K562 (cell line): ENCODE results near the gene NFATC2. TPM values are rescaled to one million over a fixed set of nuclear protein-coding genes. Genes with fewer than 3 reads are reported as not detected.
"Not testable (repeated sequence)": the region's sequence is repeated elsewhere in the genome, so short reads cannot be mapped to it uniquely, and the experiment has no call there.

Source experiments
- ATAC-seq: fragments of 200-7000 bp; cut with Tn5 transposase; 3 replicates; pipeline ENCODE4 v1.9.1; 2020; ENCODE audit warnings: moderate library complexity
- BruUV-seq: library from RNA; stranded (reverse); fragments of 400-500 nt; replicated peaks from 2 replicates; lab custom pipeline; 2021; lab: Mats Ljungman, UMichigan
- CTCF ChIA-PET: fragments of 300-600 bp; formaldehyde crosslinking; extraction: SDS; loops from one replicate; lab custom pipeline; 2021; ENCODE audit warnings: low intra/inter-chr PET ratio; lab: Yijun Ruan, JAX
- POLR2A ChIA-PET: fragments of 300-600, 350-650 bp; sonication (Branson Sonifier 250); formaldehyde crosslinking; extraction: SDS; loops from one replicate; lab custom pipeline; 2021; ENCODE audit warnings: antibody characterized with exemption, inconsistent platforms; lab: Yijun Ruan, JAX
- DNase-seq, 4 experiments: peaks; one replicate each; pipeline versions ENCODE4 v3.0.0 to v3.0.0-alpha.2; 2011 to 2018; ENCODE audit warnings: low spot score in 3 of 4, mixed read lengths in 3 of 4; ENCODE audit errors: extremely low read depth in 1 of 4
- FAIRE-seq: peaks from 2 replicates; lab custom pipeline; 2011; peaks lifted over from hg19 to GRCh38; lab: Jason Lieb, UNC
- H2AFZ ChIP-seq: 2 replicates; pipeline ENCODE4 v1.6.0; 2011; ENCODE audit warnings: low read depth, low read length, control low read depth, inconsistent platforms
- H3K27ac ChIP-seq: fragments of 200-600 bp; 3 replicates; pipeline ENCODE4 v1.8.0; 2011; ENCODE audit warnings: low read depth, mild to moderate bottlenecking, control low read depth, inconsistent platforms, low read length, moderate library complexity, mixed read lengths; ENCODE audit errors: extremely low read depth
- H3K27me3 ChIP-seq, 2 experiments: fragments of 300-600 bp in 1 of 2; 2 replicates in 1 of 2; 3 replicates in 1 of 2; pipeline versions ENCODE4 v1.6.0 to v1.8.0; 2011; ENCODE audit warnings: inconsistent platforms in 2 of 2, low read length in 2 of 2, mild to moderate bottlenecking in 1 of 2, mixed read lengths in 1 of 2, moderate library complexity in 1 of 2; ENCODE audit not compliant: control insufficient read depth in 2 of 2, insufficient read depth in 2 of 2
- H3K36me3 ChIP-seq: fragments of 300-600 bp; 3 replicates; pipeline ENCODE4 v1.8.0; 2011; ENCODE audit warnings: mild to moderate bottlenecking, low read length, inconsistent platforms; ENCODE audit not compliant: control insufficient read depth, insufficient read depth
- H3K4me1 ChIP-seq, 2 experiments: fragments of 200-600 bp in 1 of 2; replicated peaks in 1 of 2; 2 replicates in 1 of 2; 3 replicates in 1 of 2; pipeline versions ENCODE4 v1.5.1 to v1.8.0; 2011; ENCODE audit warnings: inconsistent platforms in 2 of 2, low read length in 2 of 2, mild to moderate bottlenecking in 1 of 2, mixed read lengths in 1 of 2, moderate library complexity in 1 of 2; ENCODE audit not compliant: control insufficient read depth in 2 of 2, insufficient read depth in 2 of 2
- H3K4me2 ChIP-seq: 2 replicates; pipeline ENCODE4 v1.6.1; 2011; ENCODE audit warnings: low read length, control low read depth, inconsistent platforms, mixed read lengths; ENCODE audit not compliant: insufficient read depth
- H3K4me3 ChIP-seq: fragments of 200-600 bp; sonication (generic), shearing (Covaris generic); 2 replicates; pipeline ENCODE4 v1.5.1; 2016; ENCODE audit warnings: control low read depth, inconsistent platforms
- H3K79me2 ChIP-seq: fragments of 200-600 bp; 3 replicates; pipeline ENCODE4 v1.8.0; 2011; ENCODE audit warnings: low read length, inconsistent platforms; ENCODE audit not compliant: control insufficient read depth, insufficient read depth
- H3K9ac ChIP-seq, 2 experiments: 2 replicates each; pipeline versions ENCODE4 v1.6.0 to v1.6.1; 2011; ENCODE audit warnings: low read depth in 2 of 2, low read length in 2 of 2, control low read depth in 1 of 2, inconsistent platforms in 1 of 2, mild to moderate bottlenecking in 1 of 2, mixed read lengths in 1 of 2; ENCODE audit not compliant: insufficient read depth in 1 of 2
- H3K9me1 ChIP-seq: one replicate; pipeline ENCODE4 v1.6.0; 2011; ENCODE audit warnings: inconsistent platforms, mild to moderate bottlenecking, low read length, moderate library complexity; ENCODE audit not compliant: control insufficient read depth, insufficient read depth
- H3K9me3 ChIP-seq: replicated peaks from 2 replicates; pipeline ENCODE4 v1.5.1; 2011; ENCODE audit warnings: low read depth, low read length, inconsistent platforms; ENCODE audit not compliant: control insufficient read depth, insufficient read depth
- H4K20me1 ChIP-seq: replicated peaks from 2 replicates; pipeline ENCODE4 v1.6.1; 2011; ENCODE audit warnings: low read length, inconsistent platforms, mixed read lengths; ENCODE audit not compliant: control insufficient read depth, insufficient read depth
- RBM22 ChIP-seq: fragments of 200-400 bp; formaldehyde crosslinking; IDR thresholded peaks from 2 replicates; pipeline ENCODE4 v1.6.1; 2018; ENCODE audit warnings: low read length, low read depth; ENCODE audit not compliant: poor library complexity, severe bottlenecking
- RBM25 ChIP-seq: fragments of 200-400 bp; formaldehyde crosslinking; IDR thresholded peaks from 2 replicates; pipeline ENCODE4 v1.6.1; 2018; ENCODE audit warnings: low read length, low read depth, moderate library complexity; ENCODE audit not compliant: severe bottlenecking
- RHOXF2B ChIP-seq: fragments of 250-450 bp; sonication (Bioruptor Pico); conservative IDR thresholded peaks from 2 replicates; pipeline ENCODE4 v1.5.1; 2021
- WGBS: fragments of 100-300 bp; shearing (Covaris generic); methylation state at CpG from one replicate; pipeline ENCODE4 v1.1.6; 2016; ENCODE audit warnings: low coverage, mixed read lengths; ENCODE audit not compliant: insufficient coverage; ENCODE audit errors: missing lambda C conversion rate; 5-methylcytosine and 5-hydroxymethylcytosine counted together
- in situ Hi-C: fragments of 300-500 bp; cut with MboI; formaldehyde crosslinking; loops from 4 replicates; pipeline ENCODE4 v1.15.0; 2018; ENCODE audit warnings: inconsistent platforms, mixed read lengths
- intact Hi-C: fragments of 100-400 bp; cut with micrococcal nuclease; formaldehyde crosslinking; loops from 2 replicates; pipeline ENCODE4 v1.14.2; 2022
- polyA plus RNA-seq, 8 experiments: library from polyadenylated mRNA; depleted of rRNA in 4 of 8; stranded (reverse) in 5 of 8; unstranded in 3 of 8; fragments of >200 nt; fragmentation: Nextera tagmentation in 2 of 8; fragmentation: Illumina TruSeq in 1 of 8; extraction: Ambion mirVana in 2 of 8; extraction: Trizol in 1 of 8; gene quantifications; 2 replicates each; pipeline versions ENCODE4 v1.2.1 to v1.2.3, GENCODE V29; 2011 to 2014; ENCODE audit warnings: inconsistent platforms in 1 of 8, missing spikeins in 1 of 8
- total RNA-seq, 7 experiments: library from RNA; depleted of rRNA in 6 of 7; stranded (reverse); fragments of >200 nt in 6 of 7; fragmentation: Illumina TruSeq in 2 of 7; extraction: Trizol in 2 of 7; gene quantifications; 2 replicates each; pipeline versions ENCODE4 v1.2.1 to v1.2.3, GENCODE V29; 2011 to 2021; ENCODE audit warnings: low replicate concordance in 1 of 7

Gene NFATC2
- total and polyA plus RNA-seq, 9 of the 15 experiments (the other 6 are each of a cell fraction or from before 2014, with no cell fraction given), result 1.9 to 11.2 (median 3.0) TPM

GRCh38 chr20:51462566-51463276 lies 79.8 kb downstream of the NFATC2 start:
- Histone ChIP-seq H3K27me3 (no peaks in the 10 kb centered on the region), H3K4me1 (no peaks in the 10 kb centered on the region), H3K4me3 (no peak overlapping the region), H4K20me1 (no peaks in the 10 kb centered on the region), H2AFZ (no peak overlapping the region), H3K9ac (no peak overlapping the region), H3K27ac (no peak overlapping the region), H3K79me2 (no peaks in the 10 kb centered on the region), H3K9me3 (no peaks in the 10 kb centered on the region)
- ATAC-seq (no peak), FAIRE-seq (no peak)
- intact Hi-C loops (no loop called here), in situ Hi-C loops (no loop called here)
- ChIA-PET POLR2A (no interaction called here), CTCF (no interaction called here)
- 86% methylated on average over 12 of the region's 12 CpGs for WGBS
- TF ChIP-seq RHOXF2B (no peak), RBM25 (peak; percentile 35), RBM22 (peak; percentile 28)
- TF ChIP-seq, all 486 proteins: peak for 2
- no peaks in the 10 kb centered on the region for H3K9me1 ChIP-seq
- H3K36me3 ChIP-seq, result peaks cover 47% of the 10 kb centered on the region; the same call in 1 of the 3 replicates
- no peak for DNase-seq
- BruUV-seq, result no TSS peak
- H3K4me2 ChIP-seq, result no peak overlapping the region

- CTCF ChIA-PET, H3K9ac ChIP-seq, H3K4me2 ChIP-seq: not testable (repeated sequence)
These were observed 80.7 kb downstream of the NFATC2 start for GRCh38 chr20:51461846-51462245.

More at GRCh38 chr20:51461846-51462245, 80.7 kb downstream of the NFATC2 start:
- 94% methylated on average over 5 of the region's 5 CpGs for WGBS
- H3K9me1 ChIP-seq, H3K4me3 ChIP-seq, H4K20me1 ChIP-seq, intact Hi-C loops, ATAC-seq, H3K79me2 ChIP-seq, H3K27me3 ChIP-seq, H2AFZ ChIP-seq, DNase-seq, H3K4me1 ChIP-seq, H3K27ac ChIP-seq, H3K9me3 ChIP-seq, BruUV-seq, in situ Hi-C loops, FAIRE-seq: not testable (repeated sequence)
- POLR2A ChIA-PET, result interaction anchor here (1.1 kb wide), 1 partner anchor 9 kb away, joined by 3 read pairs; no protein-coding TSS in a partner anchor
- peaks cover 44% of the 10 kb centered on the region; the same call in 1 of the 3 replicates for H3K36me3 ChIP-seq
